Coronary artery (tissue), 2 donors: Measurements from ENCODE around the gene CSNK2A2.

Experiments used
- DNase-seq: peaks from one replicate; pipeline ENCODE4 v3.0.0-alpha.2; 2017; ENCODE audit warnings: low spot score
- H3K27ac ChIP-seq, 2 donors: fragments of 200-600 bp; sonication (generic); one replicate each; pipeline ENCODE4 v1.5.1; 2016 to 2019
- H3K4me3 ChIP-seq: fragments of 200-600 bp; sonication (generic); 2 replicates; pipeline ENCODE4 v1.5.1; 2016; ENCODE audit warnings: mild to moderate bottlenecking, moderate library complexity
- TF ChIP-seq, protein P1 (sequence below): fragments of 200-600 bp; sonication (generic); IDR thresholded peaks from one replicate; pipeline ENCODE4 v1.5.1; 2019; ENCODE audit warnings: antibody characterized with exemption

Gene CSNK2A2

GRCh38 chr16:58194790-58195189 is 3.1 kb downstream of the CSNK2A2 start:
- TF ChIP-seq, protein P1, sequence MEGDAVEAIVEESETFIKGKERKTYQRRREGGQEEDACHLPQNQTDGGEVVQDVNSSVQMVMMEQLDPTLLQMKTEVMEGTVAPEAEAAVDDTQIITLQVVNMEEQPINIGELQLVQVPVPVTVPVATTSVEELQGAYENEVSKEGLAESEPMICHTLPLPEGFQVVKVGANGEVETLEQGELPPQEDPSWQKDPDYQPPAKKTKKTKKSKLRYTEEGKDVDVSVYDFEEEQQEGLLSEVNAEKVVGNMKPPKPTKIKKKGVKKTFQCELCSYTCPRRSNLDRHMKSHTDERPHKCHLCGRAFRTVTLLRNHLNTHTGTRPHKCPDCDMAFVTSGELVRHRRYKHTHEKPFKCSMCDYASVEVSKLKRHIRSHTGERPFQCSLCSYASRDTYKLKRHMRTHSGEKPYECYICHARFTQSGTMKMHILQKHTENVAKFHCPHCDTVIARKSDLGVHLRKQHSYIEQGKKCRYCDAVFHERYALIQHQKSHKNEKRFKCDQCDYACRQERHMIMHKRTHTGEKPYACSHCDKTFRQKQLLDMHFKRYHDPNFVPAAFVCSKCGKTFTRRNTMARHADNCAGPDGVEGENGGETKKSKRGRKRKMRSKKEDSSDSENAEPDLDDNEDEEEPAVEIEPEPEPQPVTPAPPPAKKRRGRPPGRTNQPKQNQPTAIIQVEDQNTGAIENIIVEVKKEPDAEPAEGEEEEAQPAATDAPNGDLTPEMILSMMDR, result no peak
- no peak for DNase-seq
- Histone ChIP-seq H3K27ac (no peak overlapping the region), H3K4me3 (no peak overlapping the region)

GRCh38 chr16:58187665-58188421 is 10.1 kb downstream of the CSNK2A2 start:
- TF ChIP-seq, protein P1, result no peak
- no peak overlapping the region for H3K4me3 ChIP-seq
- DNase-seq, result no peak
- H3K27ac ChIP-seq, result no peak overlapping the region

DNA sequence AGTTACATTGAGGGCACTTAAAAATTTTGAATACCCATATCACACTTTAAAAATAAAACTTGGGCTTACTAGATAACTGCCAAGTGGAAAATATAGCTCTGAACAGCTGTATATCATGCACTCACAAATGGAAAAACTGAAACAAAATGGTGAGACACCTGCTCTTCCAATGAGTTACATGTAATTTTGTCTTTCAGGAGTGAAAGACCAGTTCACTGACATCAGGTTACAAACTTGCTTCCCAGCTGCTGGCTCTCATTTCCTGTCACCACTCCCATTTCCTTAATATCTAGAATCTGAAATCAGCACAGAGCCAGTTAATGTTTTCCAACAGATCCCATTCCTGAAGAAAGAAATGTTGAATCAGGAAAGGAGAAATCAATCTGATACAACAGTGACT is 10.8 kb downstream of the CSNK2A2 start:
- H3K27ac ChIP-seq, result no peak overlapping the region
- no peak overlapping the region for H3K4me3 ChIP-seq
- no peak for DNase-seq
- TF ChIP-seq, protein P1, result no peak

DNA sequence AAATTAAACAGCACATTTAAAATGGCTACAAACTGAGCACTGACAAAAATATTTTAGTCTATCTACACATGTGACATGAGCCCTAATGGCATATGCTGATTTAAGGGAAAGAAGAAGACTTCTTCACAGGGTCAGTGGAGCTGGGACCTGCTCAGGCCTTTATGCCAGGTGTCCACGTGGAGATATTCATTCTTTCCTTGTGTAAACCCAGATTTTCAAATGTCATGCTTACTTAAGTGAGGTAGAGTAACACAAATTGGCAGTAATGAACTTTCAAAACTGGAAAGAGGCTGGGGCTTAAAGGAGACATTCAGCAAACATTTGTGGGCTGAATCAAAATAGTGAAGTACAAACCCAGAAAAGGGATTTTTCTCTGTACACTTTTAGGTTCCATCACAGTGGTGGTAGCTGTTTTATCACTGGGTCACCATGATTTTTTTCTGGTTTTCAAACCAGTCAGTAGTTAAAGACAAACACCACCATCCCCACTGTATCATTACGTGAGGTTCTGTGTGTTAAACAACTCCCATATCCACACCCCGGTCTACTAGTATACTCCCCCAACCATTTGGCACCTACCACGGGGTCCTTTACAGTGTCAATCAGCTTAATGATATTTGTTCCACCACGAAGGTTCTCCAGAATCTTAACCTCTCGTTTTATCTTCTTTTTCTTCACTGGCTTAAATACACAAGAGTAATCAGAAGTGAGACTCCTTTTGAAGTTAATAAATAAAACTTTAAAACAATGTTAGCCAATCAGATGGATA is 11.5 kb downstream of the CSNK2A2 start:
- no peak for DNase-seq
- TF ChIP-seq, protein P1, result no peak
- Histone ChIP-seq H3K4me3 (no peak overlapping the region), H3K27ac (no peak overlapping the region)

- TF ChIP-seq, protein P1, result no peak
- DNase-seq, result no peak
- no peak overlapping the region for H3K4me3 ChIP-seq
- H3K27ac ChIP-seq, result no peak overlapping the region
These were observed 20.6 kb downstream of the CSNK2A2 start for GRCh38 chr16:58177353-58177710.

DNA sequence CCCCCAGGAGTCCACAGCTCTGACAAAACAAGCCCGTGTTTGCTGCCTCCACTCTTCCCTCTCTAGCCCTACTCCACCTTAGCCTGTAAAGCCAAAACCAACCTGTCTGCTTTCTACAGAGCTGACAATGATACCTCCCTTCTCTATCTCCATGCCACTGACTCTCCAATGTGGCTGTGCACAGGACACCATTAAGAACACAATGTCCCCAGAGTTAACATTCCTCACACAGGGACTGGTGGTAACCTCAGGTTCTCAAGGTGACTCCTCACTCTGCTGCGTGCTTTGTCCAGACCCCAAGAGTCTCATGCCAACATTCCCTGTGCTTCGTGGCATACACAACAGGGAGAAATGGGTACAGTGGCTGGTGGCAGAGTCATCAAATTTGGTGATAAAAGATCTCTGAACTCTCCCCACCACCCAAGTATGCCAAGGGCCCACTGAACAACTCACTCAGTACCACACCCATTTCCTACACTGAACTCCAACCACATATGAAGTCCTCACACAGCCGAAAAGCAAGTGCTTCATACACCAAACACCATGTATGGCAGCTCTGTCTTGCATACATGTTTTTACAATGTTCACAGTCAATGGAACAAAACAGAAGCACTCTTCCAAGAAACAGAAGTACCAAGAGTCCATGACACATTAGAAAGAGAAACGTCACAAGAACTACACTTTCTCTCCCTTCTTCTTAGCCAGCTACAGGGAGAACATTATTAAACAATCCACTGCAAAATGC is 21.1 kb downstream of the CSNK2A2 start:
- Histone ChIP-seq H3K27ac (no peak overlapping the region), H3K4me3 (no peak overlapping the region)
- TF ChIP-seq, protein P1, result no peak
- DNase-seq, result no peak
